Measurements from ENCODE around the gene SORT1. TPM values are rescaled to one million over a fixed set of nuclear protein-coding genes. Genes with fewer than 3 reads are reported as not detected.
"Not testable (repeated sequence)": the region's sequence is repeated elsewhere in the genome, so short reads cannot be mapped to it uniquely, and the experiment has no call there.

The SORT1 gene
- total RNA-seq, 6 experiments from 2014 or later = 3.2 to 30.3 (median 13.7) TPM

GRCh38 chr1:109306832-109307273, 90.9 kb downstream of the SORT1 start, which contains the start of gene MYBPHL:
Gene MYBPHL, minus strand, starts transcription at chr1:109307011. Its CDS starts 20 bp downstream, at chr1:109306991.
- H3K27me3 ChIP-seq = no peaks in the 10 kb centered on the region
- TF ChIP-seq POLR2A (IDR thresholded peaks at IDR 0.05) = no peak
- no peak for TF ChIP-seq CTCF (IDR thresholded peaks at IDR 0.05)
- no peaks in the 10 kb centered on the region for H3K9me3 ChIP-seq
- peaks cover 0 to 11% (median 4%) of the 10 kb centered on the region in 4 donors for H3K4me1 ChIP-seq
- intact Hi-C loops (cut with DNase I) = no loop called here
- H3K4me3 ChIP-seq = no peak within 1 kb of the TSS
- no peak within 1 kb of the TSS for H3K27ac ChIP-seq
- WGBS (ENCODE audit: insufficient coverage, low coverage, low lambda C conversion rate, missing lambda C conversion rate) = no CpG with 5 or more reads among the region's 7 CpGs
- H3K36me3 ChIP-seq = no peaks in the 10 kb centered on the region
- DNase-seq (no peak), ATAC-seq (no peak)

- H3K36me3 ChIP-seq; ATAC-seq; DNase-seq; H3K27ac ChIP-seq; H3K27me3 ChIP-seq; H3K4me3 ChIP-seq; H3K9me3 ChIP-seq; intact Hi-C loops (cut with DNase I): not testable (repeated sequence)
- peaks cover 0 to 11% (median 4%) of the 10 kb centered on the region in 4 donors for H3K4me1 ChIP-seq
- WGBS (ENCODE audit: insufficient coverage, low coverage, low lambda C conversion rate, missing lambda C conversion rate) = 87% methylated on average over 7 of the region's 10 CpGs
Observed at GRCh38 chr1:109305991-109306390, 91.7 kb downstream of the SORT1 start.

- intact Hi-C loops (cut with DNase I) = no loop called here
- no peak overlapping the region for H3K4me3 ChIP-seq
- WGBS (ENCODE audit: insufficient coverage, low coverage, low lambda C conversion rate, missing lambda C conversion rate) = 65% methylated on average over 6 of the region's 8 CpGs
- TF ChIP-seq CTCF (IDR thresholded peaks at IDR 0.05) (no peak), POLR2A (IDR thresholded peaks at IDR 0.05) (no peak)
- no peaks in the 10 kb centered on the region for H3K36me3 ChIP-seq
- ATAC-seq = peak in 1 of 4 donors; percentile 39
- no peaks in the 10 kb centered on the region for H3K27me3 ChIP-seq
- peaks cover 0 to 7% (median under 1%) of the 10 kb centered on the region in 4 donors for H3K4me1 ChIP-seq
- no peaks in the 10 kb centered on the region for H3K9me3 ChIP-seq
- no peak for DNase-seq
- no peak overlapping the region for H3K27ac ChIP-seq
Observed at GRCh38 chr1:109304226-109304920, 93.3 kb downstream of the SORT1 start.

GRCh38 chr1:109301874-109302273, 95.8 kb downstream of the SORT1 start:
- H3K27me3 ChIP-seq = no peaks in the 10 kb centered on the region
- TF ChIP-seq CTCF (IDR thresholded peaks at IDR 0.05) = no peak
- TF ChIP-seq POLR2A (IDR thresholded peaks at IDR 0.05) = no peak
- no peak overlapping the region for H3K4me3 ChIP-seq
- intact Hi-C loops (cut with DNase I) = no loop called here
- H3K36me3 ChIP-seq = no peaks in the 10 kb centered on the region
- no peaks in the 10 kb centered on the region for H3K9me3 ChIP-seq
- no peaks in the 10 kb centered on the region for H3K4me1 ChIP-seq
- WGBS (ENCODE audit: insufficient coverage, low coverage, low lambda C conversion rate, missing lambda C conversion rate) = 76% methylated on average over 5 of the region's 5 CpGs
- H3K27ac ChIP-seq = no peak overlapping the region
- ATAC-seq (no peak), DNase-seq (no peak)

- intact Hi-C loops (cut with DNase I) = no loop called here
- Histone ChIP-seq H3K4me3 (no peak overlapping the region), H3K27me3 (no peaks in the 10 kb centered on the region), H3K9me3 (no peaks in the 10 kb centered on the region), H3K4me1 (no peaks in the 10 kb centered on the region), H3K36me3 (no peaks in the 10 kb centered on the region), H3K27ac (no peak overlapping the region)
- WGBS (ENCODE audit: insufficient coverage, low coverage, low lambda C conversion rate, missing lambda C conversion rate) = 79% methylated on average over 8 of the region's 16 CpGs
- peak in 2 of 4 donors; percentile 13 to 29 for ATAC-seq
- TF ChIP-seq POLR2A (IDR thresholded peaks at IDR 0.05) (no peak), CTCF (IDR thresholded peaks at IDR 0.05) (no peak)
- DNase-seq = no peak
Observed at GRCh38 chr1:109300650-109301151, 97.0 kb downstream of the SORT1 start.
